GM13977 (cell line): Measurements from ENCODE around the gene MSX1.

ENCODE experiments used
- DNase-seq: peaks from one replicate; pipeline ENCODE4 v3.0.0; 2012; ENCODE audit warnings: low spot score
- CTCF ChIP-seq: IDR thresholded peaks from 2 replicates; pipeline ENCODE4 v1.5.1; 2012; ENCODE audit warnings: mild to moderate bottlenecking, control low read depth; ENCODE audit not compliant: insufficient read depth; ENCODE audit errors: extremely low read depth, missing control alignments
- in situ Hi-C: fragments of 300-500 bp; cut with MboI; formaldehyde crosslinking; loops from one replicate; pipeline ENCODE4 v1.12.0; 2022; ENCODE audit warnings: low sequenced_read_pairs, low pct_unique_long_range_greater_than_20kb, mixed read lengths, inconsistent platforms; ENCODE audit not compliant: unreplicated experiment

The MSX1 gene

GRCh38 chr4:4889781-4890180, 30.3 kb downstream of the MSX1 start:
- TF ChIP-seq CTCF: no peak
- in situ Hi-C loops: no loop called here
- no peak for DNase-seq

- no peak for DNase-seq
- in situ Hi-C loops: no loop called here
- TF ChIP-seq CTCF: no peak
Observed at GRCh38 chr4:4890574-4891255, 31.2 kb downstream of the MSX1 start.

GRCh38 chr4:4893721-4894120, 34.3 kb downstream of the MSX1 start:
- no peak for DNase-seq
- in situ Hi-C loops: no loop called here
- TF ChIP-seq CTCF: no peak

- no peak for DNase-seq
- TF ChIP-seq CTCF: no peak
- in situ Hi-C loops: no loop called here
Observed at GRCh38 chr4:4899202-4899925, 39.9 kb downstream of the MSX1 start.

- in situ Hi-C loops: no loop called here
Observed at GRCh38 chr4:4901877-4902276, 42.4 kb downstream of the MSX1 start.

GRCh38 chr4:4912155-4912554, 52.7 kb downstream of the MSX1 start:
- no peak for DNase-seq
- in situ Hi-C loops: no loop called here
- TF ChIP-seq CTCF: no peak

More at GRCh38 chr4:4901877-4902276, 42.4 kb downstream of the MSX1 start:
- DNase-seq: no peak
- TF ChIP-seq CTCF: no peak
